H1 (cell line): ENCODE measurements around the gene ARSB. TPM values are rescaled to one million over a fixed set of nuclear protein-coding genes. Genes with fewer than 3 reads are reported as not detected.
"Not testable (repeated sequence)": the region's sequence is repeated elsewhere in the genome, so short reads cannot be mapped to it uniquely, and the experiment has no call there.

Experiments used
- CTCF ChIA-PET: fragments of 300-600 bp; sonication (Branson Sonifier 250); formaldehyde crosslinking; loops from one replicate; lab custom pipeline; 2021; ENCODE audit not compliant: partially characterized antibody; lab: Charles Lee
- POLR2A ChIA-PET: fragments of 300-600 bp; sonication (Branson Sonifier 250); formaldehyde crosslinking; loops from one replicate; lab custom pipeline; 2021; ENCODE audit warnings: inconsistent platforms; ENCODE audit not compliant: partially characterized antibody; lab: Charles Lee
- DNase-seq, 2 experiments: peaks; one replicate each; pipeline versions ENCODE4 v3.0.0 to v3.0.0-alpha.2; 2010 to 2022; ENCODE audit warnings: low spot score in 2 of 2, low read depth in 1 of 2, mixed read lengths in 1 of 2
- FAIRE-seq: peaks from 2 replicates; lab custom pipeline; 2011; peaks lifted over from hg19 to GRCh38; lab: Jason Lieb, UNC
- H2AFZ ChIP-seq: 2 replicates; pipeline ENCODE4 v1.8.1; 2012; ENCODE audit warnings: low read length, inconsistent platforms
- H2AK5ac ChIP-seq: 2 replicates; pipeline ENCODE4 v1.6.1; 2013; ENCODE audit warnings: low read depth, low read length
- H2BK120ac ChIP-seq: replicated peaks from 2 replicates; pipeline ENCODE3; 2013; ENCODE audit warnings: low read depth, low read length, inconsistent platforms
- H2BK12ac ChIP-seq: 2 replicates; pipeline ENCODE4 v1.6.1; 2013; ENCODE audit warnings: low read depth, low read length
- H2BK15ac ChIP-seq: 2 replicates; pipeline ENCODE4 v1.6.1; 2013; ENCODE audit warnings: low read length
- H2BK20ac ChIP-seq: 2 replicates; pipeline ENCODE4 v1.6.1; 2013; ENCODE audit warnings: low read length
- H2BK5ac ChIP-seq: 2 replicates; pipeline ENCODE4 v1.6.1; 2013; ENCODE audit warnings: low read depth, low read length
- H3K14ac ChIP-seq: 2 replicates; pipeline ENCODE4 v1.6.1; 2013; ENCODE audit warnings: inconsistent platforms; ENCODE audit not compliant: insufficient read length
- H3K18ac ChIP-seq: 2 replicates; pipeline ENCODE4 v1.6.1; 2013; ENCODE audit warnings: low read length; ENCODE audit errors: extremely low read depth
- H3K23ac ChIP-seq: 2 replicates; pipeline ENCODE4 v1.6.1; 2013; ENCODE audit warnings: inconsistent platforms; ENCODE audit not compliant: insufficient read length
- H3K23me2 ChIP-seq: 2 replicates; pipeline ENCODE4 v1.6.1; 2013; ENCODE audit warnings: low read depth, low read length
- H3K27ac ChIP-seq: 2 replicates; pipeline ENCODE4 v1.6.1; 2011; ENCODE audit warnings: low read depth, low read length, inconsistent platforms
- H3K27me3 ChIP-seq, 4 experiments: replicated peaks in 1 of 4; 1 replicate in 1 of 4; 2 replicates in 3 of 4; pipeline versions ENCODE4 v1.6.1 to v1.8.1; 2011 to 2013; ENCODE audit warnings: low read length in 3 of 4, mild to moderate bottlenecking in 3 of 4, inconsistent platforms in 2 of 4, mixed read lengths in 2 of 4, moderate library complexity in 1 of 4; ENCODE audit not compliant: control insufficient read depth in 3 of 4, insufficient read depth in 3 of 4; ENCODE audit errors: extremely low read depth in 1 of 4
- H3K36me3 ChIP-seq, 4 experiments: 2 replicates each; pipeline versions ENCODE4 v1.6.1 to v1.8.1; 2011 to 2013; ENCODE audit warnings: mild to moderate bottlenecking in 4 of 4, low read length in 3 of 4, moderate library complexity in 2 of 4, control low read depth in 1 of 4, inconsistent platforms in 1 of 4; ENCODE audit not compliant: insufficient read depth in 4 of 4, control insufficient read depth in 2 of 4
- H3K4ac ChIP-seq: replicated peaks from 2 replicates; pipeline ENCODE3; 2013; ENCODE audit warnings: low read length, low read depth, mixed read lengths, inconsistent platforms; ENCODE audit not compliant: insufficient read length
- H3K4me1 ChIP-seq, 4 experiments: replicated peaks in 1 of 4; 1 replicate in 1 of 4; 2 replicates in 3 of 4; pipeline versions ENCODE4 v1.6.1 to v1.8.1; 2011 to 2013; ENCODE audit warnings: low read length in 3 of 4, inconsistent platforms in 2 of 4, mixed read lengths in 1 of 4; ENCODE audit not compliant: insufficient read depth in 4 of 4, control insufficient read depth in 3 of 4
- H3K4me2 ChIP-seq, 2 experiments: 2 replicates each; pipeline versions ENCODE4 v1.6.1 to v1.8.1; 2011 to 2013; ENCODE audit warnings: low read depth in 2 of 2, low read length in 2 of 2, control low read depth in 1 of 2, inconsistent platforms in 1 of 2, mild to moderate bottlenecking in 1 of 2; ENCODE audit not compliant: insufficient read depth in 1 of 2
- H3K4me3 ChIP-seq, 4 experiments: fragments of 200-600, 300-600 bp in 1 of 4; sonication (generic), shearing (Covaris generic), sonication (Bioruptor Twin) in 1 of 4; 2 replicates each; pipeline versions ENCODE4 v1.5.1 to v1.8.1; 2011 to 2016; ENCODE audit warnings: low read length in 4 of 4, low read depth in 3 of 4, control low read depth in 2 of 4, inconsistent platforms in 2 of 4, mild to moderate bottlenecking in 2 of 4, mixed read lengths in 1 of 4, moderate library complexity in 1 of 4; ENCODE audit not compliant: insufficient read depth in 2 of 4; ENCODE audit errors: extremely low read depth in 1 of 4
- H3K56ac ChIP-seq: replicated peaks from 2 replicates; pipeline ENCODE3; 2013; ENCODE audit warnings: low read depth, mild to moderate bottlenecking, mixed read lengths, low read length, inconsistent platforms; ENCODE audit not compliant: insufficient read length
- H3K79me1 ChIP-seq: 2 replicates; pipeline ENCODE4 v1.6.1; 2013; ENCODE audit warnings: low read depth, low read length, control low read depth
- H3K79me2 ChIP-seq, 2 experiments: 2 replicates each; pipeline versions ENCODE4 v1.6.1 to v1.8.1; 2012 to 2013; ENCODE audit warnings: low read length in 2 of 2, mild to moderate bottlenecking in 2 of 2, inconsistent platforms in 1 of 2; ENCODE audit not compliant: insufficient read depth in 2 of 2, control insufficient read depth in 1 of 2
- H3K9ac ChIP-seq, 4 experiments: replicated peaks in 1 of 4; 1 replicate in 1 of 4; 2 replicates in 3 of 4; pipeline versions ENCODE4 v1.6.1 to v1.8.1; 2011 to 2013; ENCODE audit warnings: low read depth in 3 of 4, low read length in 3 of 4, control low read depth in 2 of 4, mild to moderate bottlenecking in 2 of 4, moderate library complexity in 2 of 4, inconsistent platforms in 1 of 4; ENCODE audit errors: extremely low read depth in 1 of 4
- H3K9me3 ChIP-seq, 2 experiments: 2 replicates each; pipeline versions ENCODE4 v1.6.1 to v1.8.1; 2012 to 2013; ENCODE audit warnings: mild to moderate bottlenecking in 2 of 2, moderate library complexity in 2 of 2, control low read depth in 1 of 2, inconsistent platforms in 1 of 2, low read depth in 1 of 2, low read length in 1 of 2, mixed read lengths in 1 of 2; ENCODE audit not compliant: insufficient read depth in 2 of 2
- H4K20me1 ChIP-seq, 2 experiments: replicated peaks in 1 of 2; 2 replicates each; pipeline versions ENCODE3 to v1.8.1; 2011 to 2013; ENCODE audit warnings: inconsistent platforms in 2 of 2, low read length in 2 of 2, mild to moderate bottlenecking in 1 of 2; ENCODE audit not compliant: insufficient read depth in 2 of 2, control insufficient read depth in 1 of 2
- H4K5ac ChIP-seq: 2 replicates; pipeline ENCODE4 v1.6.1; 2013; ENCODE audit warnings: low read length, low read depth, mixed read lengths, inconsistent platforms; ENCODE audit not compliant: insufficient read length
- H4K8ac ChIP-seq: 2 replicates; pipeline ENCODE4 v1.8.0; 2013; ENCODE audit warnings: mild to moderate bottlenecking, moderate library complexity, low read length, inconsistent platforms; ENCODE audit not compliant: insufficient read depth; ENCODE audit errors: extremely low read depth
- H4K91ac ChIP-seq: replicated peaks from 2 replicates; pipeline ENCODE3; 2013; ENCODE audit warnings: low read length, mixed read lengths, inconsistent platforms; ENCODE audit not compliant: insufficient read length
- WGBS, 2 experiments: shearing (Covaris generic) in 1 of 2; methylation state at CpG; one replicate each; pipeline versions ENCODE4 v1.1.6 to v1.1.7; 2013 to 2015; ENCODE audit warnings: low lambda C conversion rate in 2 of 2, mixed read lengths in 2 of 2, inconsistent platforms in 1 of 2, low coverage in 1 of 2, missing lambda C conversion rate in 1 of 2; ENCODE audit not compliant: insufficient replicate concordance in 2 of 2, insufficient coverage in 1 of 2, insufficient read length in 1 of 2; ENCODE audit errors: extremely low coverage in 1 of 2, missing lambda C conversion rate in 1 of 2; 5-methylcytosine and 5-hydroxymethylcytosine counted together
- polyA plus RNA-seq, 7 experiments: library from polyadenylated mRNA; depleted of rRNA in 3 of 7; stranded (reverse) in 5 of 7; unstranded in 2 of 7; fragments of >200 nt in 5 of 7; fragments of 200-250 nt in 2 of 7; gene quantifications; 1 replicate in 5 of 7; 2 replicates in 1 of 7; 4 replicates in 1 of 7; pipeline versions ENCODE4 v1.2.1 to v1.2.3, GENCODE V29; 2011 to 2013; ENCODE audit warnings: missing spikeins in 2 of 7, mixed read lengths in 2 of 7
- total RNA-seq: library from RNA; stranded (reverse); fragmentation: NEBNext Ultra II Directional; extraction: Animal tissue kit (Norgen Biotek cat#: 25700); gene quantifications from 2 replicates; pipeline ENCODE4 v1.2.1, GENCODE V29; 2021

ARSB gene
- total and polyA plus RNA-seq, 2 of the 8 experiments (the other 6 are each of a cell fraction or from before 2014, with no cell fraction given): 6.4 to 13.9 TPM

GRCh38 chr5:78762743-78763142, 222.4 kb downstream of the ARSB start:
- H2BK15ac ChIP-seq, H3K36me3 ChIP-seq, H2AFZ ChIP-seq, H2BK20ac ChIP-seq, DNase-seq, H3K27ac ChIP-seq, H3K4me3 ChIP-seq, H3K18ac ChIP-seq, H2BK12ac ChIP-seq, H3K4me1 ChIP-seq, H3K56ac ChIP-seq, H3K27me3 ChIP-seq, H3K4me2 ChIP-seq, H4K20me1 ChIP-seq, H3K9ac ChIP-seq, H3K23me2 ChIP-seq, CTCF ChIA-PET, H2BK120ac ChIP-seq, FAIRE-seq, H3K9me3 ChIP-seq, H3K4ac ChIP-seq, H2AK5ac ChIP-seq, H3K79me1 ChIP-seq, H4K8ac ChIP-seq, POLR2A ChIA-PET, H2BK5ac ChIP-seq, H4K91ac ChIP-seq, H3K23ac ChIP-seq, H3K14ac ChIP-seq, H3K79me2 ChIP-seq, H4K5ac ChIP-seq: not testable (repeated sequence)
- WGBS, 2 experiments: 95% methylated on average over 5 of the region's 5 CpGs; no CpG with 5 or more reads in 1 of the 2 experiments
